T-helper 2 cell treated with Interferon-gamma antibody and Interleukin-4, amounts not matched to agents 5 μg/mL and 100 μg/mL, for 36 hours (primary cell): ENCODE data around the gene FEM1B.

Source experiments
- DNase-seq: peaks from one replicate; pipeline ENCODE4 v3.0.0; 2021; ENCODE audit warnings: low spot score
- H3K27ac Mint-ChIP-seq: one replicate; pipeline ENCODE4 v1.8.0; 2021; ENCODE audit warnings: mild to moderate bottlenecking, mixed read lengths
- H3K27me3 Mint-ChIP-seq: one replicate; pipeline ENCODE4 v1.8.0; 2021; ENCODE audit warnings: low read depth, mixed read lengths
- H3K36me3 Mint-ChIP-seq: one replicate; pipeline ENCODE4 v1.8.0; 2021; ENCODE audit warnings: low read depth, mixed read lengths
- H3K4me1 Mint-ChIP-seq: one replicate; pipeline ENCODE4 v1.8.0; 2021; ENCODE audit warnings: low read depth, mixed read lengths
- H3K4me3 Mint-ChIP-seq: one replicate; pipeline ENCODE4 v1.8.0; 2022; ENCODE audit warnings: mild to moderate bottlenecking, moderate library complexity, mixed read lengths
- H3K9me3 Mint-ChIP-seq: one replicate; pipeline ENCODE4 v1.8.0; 2021; ENCODE audit warnings: mixed read lengths

FEM1B gene

GRCh38 chr15:68268405-68268804 lies 9.1 kb upstream of the FEM1B start:
- H3K36me3 Mint-ChIP-seq = no peaks in the 10 kb centered on the region
- no peak overlapping the region for H3K4me3 Mint-ChIP-seq
- no peak for DNase-seq
- H3K27me3 Mint-ChIP-seq = peaks cover 48% of the 10 kb centered on the region
- H3K27ac Mint-ChIP-seq = no peak overlapping the region
- H3K9me3 Mint-ChIP-seq = no peaks in the 10 kb centered on the region
- no peaks in the 10 kb centered on the region for H3K4me1 Mint-ChIP-seq

DNA sequence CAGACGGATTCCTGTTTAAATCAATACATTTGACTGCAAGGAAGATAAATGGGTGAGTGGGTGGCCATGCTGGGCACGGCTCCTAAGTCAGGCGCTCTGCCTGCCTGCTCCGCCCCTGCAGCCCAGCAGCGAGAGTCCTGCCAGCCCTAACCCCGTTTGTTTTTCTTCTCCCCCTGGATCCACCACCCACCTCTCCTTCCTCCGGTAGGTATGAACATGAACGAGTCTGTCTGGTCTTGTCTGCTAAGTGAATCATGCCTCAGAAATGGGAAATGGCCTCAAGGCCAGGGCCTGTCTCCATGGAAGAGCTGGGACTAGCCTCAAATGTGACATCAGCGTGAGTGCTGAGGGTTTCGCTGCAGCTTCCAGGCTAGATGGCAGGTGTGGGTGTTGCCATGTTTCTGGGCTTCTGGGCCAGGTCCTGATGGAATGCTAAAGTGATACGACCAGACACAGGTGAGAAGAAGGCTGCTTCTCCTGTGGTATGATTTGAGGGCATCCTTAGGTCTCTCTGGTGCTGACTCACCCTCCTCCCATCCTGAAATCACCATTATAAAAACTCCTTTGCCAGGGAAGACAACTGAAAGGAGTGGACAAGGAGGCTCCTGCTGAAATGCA lies 5.6 kb upstream of the FEM1B start:
- peaks cover 26% of the 10 kb centered on the region for H3K27me3 Mint-ChIP-seq
- H3K4me1 Mint-ChIP-seq = peaks cover 8% of the 10 kb centered on the region
- H3K27ac Mint-ChIP-seq = no peak overlapping the region
- no peaks in the 10 kb centered on the region for H3K9me3 Mint-ChIP-seq
- H3K4me3 Mint-ChIP-seq = no peak overlapping the region
- no peak for DNase-seq
- no peaks in the 10 kb centered on the region for H3K36me3 Mint-ChIP-seq

DNA sequence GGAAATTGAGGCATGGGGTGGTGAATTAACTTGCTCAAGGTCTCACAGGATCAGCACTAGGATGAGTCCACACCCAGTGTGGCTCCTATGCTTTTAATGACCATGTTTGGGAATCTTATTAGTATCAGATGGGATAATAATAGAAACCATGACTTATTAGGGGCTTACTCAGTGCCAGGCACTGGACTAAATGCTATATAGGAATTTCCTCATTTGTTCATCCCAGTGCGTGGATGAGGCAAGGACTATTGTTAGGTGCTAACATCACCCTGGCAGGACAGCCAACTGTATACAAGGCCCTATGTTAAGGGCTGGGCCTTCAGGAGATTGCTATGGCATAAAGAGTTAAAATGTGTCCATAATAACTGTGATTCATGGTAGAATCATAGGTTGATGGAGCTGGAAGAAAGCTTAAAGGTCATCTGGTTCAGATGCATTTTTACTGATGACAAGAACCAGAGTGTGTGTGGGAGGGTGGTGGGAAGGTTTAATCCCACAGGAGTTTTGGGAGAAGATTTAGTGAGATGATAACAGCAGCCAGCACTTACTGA lies 4.7 kb upstream of the FEM1B start:
- H3K27me3 Mint-ChIP-seq = peaks cover 18% of the 10 kb centered on the region
- peaks cover 11% of the 10 kb centered on the region for H3K4me1 Mint-ChIP-seq
- H3K4me3 Mint-ChIP-seq = no peak overlapping the region
- no peak overlapping the region for H3K27ac Mint-ChIP-seq
- DNase-seq = no peak
- no peaks in the 10 kb centered on the region for H3K36me3 Mint-ChIP-seq
- H3K9me3 Mint-ChIP-seq = no peaks in the 10 kb centered on the region

DNA sequence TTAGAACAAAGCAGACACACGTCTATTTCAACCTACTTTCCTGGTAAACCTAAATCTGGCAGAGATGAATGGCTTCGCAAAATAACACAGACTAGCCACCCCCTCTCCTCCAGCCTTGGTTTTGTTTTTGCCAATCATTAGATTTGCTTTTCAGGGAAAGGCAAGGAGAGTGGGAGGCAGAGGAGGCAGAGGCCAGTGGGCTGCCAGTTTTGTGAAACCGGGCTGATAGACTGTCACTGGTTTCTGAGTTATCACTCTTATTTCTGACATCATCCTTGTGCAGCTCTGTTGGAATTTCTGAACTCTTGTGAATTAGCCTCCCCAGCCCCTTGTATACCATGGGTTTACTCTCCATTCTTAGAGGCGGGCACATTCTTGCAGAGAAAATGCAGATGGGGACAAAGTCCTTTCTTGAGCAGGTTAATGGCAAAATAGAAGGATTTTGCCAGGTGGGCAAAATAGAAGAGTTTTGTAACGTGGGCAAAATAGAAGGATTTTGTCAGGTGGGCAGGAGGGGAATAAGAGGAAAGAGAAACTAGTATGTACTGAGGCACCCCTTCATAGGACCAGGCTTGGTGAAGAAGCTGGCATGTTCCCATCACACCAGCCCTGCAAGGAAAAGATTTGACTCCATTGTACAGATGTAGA lies 3.2 kb upstream of the FEM1B start:
- Mint-ChIP-seq H3K4me3 (no peak overlapping the region), H3K4me1 (peaks cover 14% of the 10 kb centered on the region), H3K27ac (no peak overlapping the region), H3K9me3 (no peaks in the 10 kb centered on the region), H3K27me3 (peaks cover 7% of the 10 kb centered on the region), H3K36me3 (peaks cover 9% of the 10 kb centered on the region)
- DNase-seq = no peak

GRCh38 chr15:68275165-68275746 lies 2.3 kb upstream of the FEM1B start:
- Mint-ChIP-seq H3K4me3 (no peak overlapping the region), H3K36me3 (peaks cover 17% of the 10 kb centered on the region), H3K27me3 (peaks cover 3% of the 10 kb centered on the region), H3K9me3 (no peaks in the 10 kb centered on the region), H3K4me1 (peaks cover 23% of the 10 kb centered on the region), H3K27ac (no peak overlapping the region)
- no peak for DNase-seq

- H3K4me3 Mint-ChIP-seq = peak overlapping the region; percentile 99
- H3K36me3 Mint-ChIP-seq = peaks cover 20% of the 10 kb centered on the region
- H3K27me3 Mint-ChIP-seq = peaks cover 3% of the 10 kb centered on the region
- peaks cover 32% of the 10 kb centered on the region for H3K4me1 Mint-ChIP-seq
- peak overlapping the region; percentile 95 for H3K27ac Mint-ChIP-seq
- no peaks in the 10 kb centered on the region for H3K9me3 Mint-ChIP-seq
- no peak for DNase-seq
Measured at GRCh38 chr15:68276668-68277067, 877 bp upstream of the FEM1B start.

DNA sequence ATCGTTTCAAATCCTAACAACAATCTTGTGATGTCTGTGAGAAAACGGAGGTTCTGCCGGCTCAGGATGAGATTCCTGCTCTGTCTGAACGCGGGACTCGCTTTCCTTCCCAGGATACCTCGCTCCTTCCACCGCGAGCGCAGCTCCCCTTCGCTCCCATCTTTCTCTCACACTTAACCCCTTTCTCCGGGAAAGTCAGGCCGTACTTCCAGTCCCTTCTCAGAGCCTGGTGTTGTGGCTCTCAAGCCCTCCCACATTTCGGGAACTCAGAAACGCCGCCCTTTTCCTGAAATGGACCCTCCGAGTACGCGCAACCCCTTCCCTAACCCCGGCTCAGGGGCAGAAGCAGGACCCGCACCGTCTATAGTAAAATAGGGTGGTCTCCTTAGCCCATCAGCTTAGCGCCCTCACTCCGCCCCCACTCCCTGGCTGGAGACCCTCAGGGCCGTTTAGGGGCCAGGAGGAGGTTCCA lies 378 bp upstream of the FEM1B start:
- peak overlapping the region; percentile 95 for H3K27ac Mint-ChIP-seq
- DNase-seq = peak; percentile 32
- H3K4me1 Mint-ChIP-seq = peaks cover 36% of the 10 kb centered on the region
- H3K9me3 Mint-ChIP-seq = no peaks in the 10 kb centered on the region
- no peaks in the 10 kb centered on the region for H3K27me3 Mint-ChIP-seq
- peak overlapping the region; percentile 99 for H3K4me3 Mint-ChIP-seq
- peaks cover 24% of the 10 kb centered on the region for H3K36me3 Mint-ChIP-seq

GRCh38 chr15:68278345-68278594 lies 725 bp downstream of the FEM1B start:
- H3K4me3 Mint-ChIP-seq = peak overlapping the region; percentile 99
- H3K36me3 Mint-ChIP-seq = peaks cover 24% of the 10 kb centered on the region
- no peak for DNase-seq
- peak overlapping the region; percentile 97 for H3K27ac Mint-ChIP-seq
- no peaks in the 10 kb centered on the region for H3K27me3 Mint-ChIP-seq
- H3K9me3 Mint-ChIP-seq = no peaks in the 10 kb centered on the region
- H3K4me1 Mint-ChIP-seq = peaks cover 38% of the 10 kb centered on the region

GRCh38 chr15:68278595-68279405 lies 1.3 kb downstream of the FEM1B start:
- H3K4me3 Mint-ChIP-seq = peak overlapping the region; percentile 99
- peak overlapping the region; percentile 97 for H3K27ac Mint-ChIP-seq
- no peaks in the 10 kb centered on the region for H3K27me3 Mint-ChIP-seq
- H3K9me3 Mint-ChIP-seq = no peaks in the 10 kb centered on the region
- peaks cover 24% of the 10 kb centered on the region for H3K36me3 Mint-ChIP-seq
- DNase-seq = no peak
- peaks cover 38% of the 10 kb centered on the region for H3K4me1 Mint-ChIP-seq

DNA sequence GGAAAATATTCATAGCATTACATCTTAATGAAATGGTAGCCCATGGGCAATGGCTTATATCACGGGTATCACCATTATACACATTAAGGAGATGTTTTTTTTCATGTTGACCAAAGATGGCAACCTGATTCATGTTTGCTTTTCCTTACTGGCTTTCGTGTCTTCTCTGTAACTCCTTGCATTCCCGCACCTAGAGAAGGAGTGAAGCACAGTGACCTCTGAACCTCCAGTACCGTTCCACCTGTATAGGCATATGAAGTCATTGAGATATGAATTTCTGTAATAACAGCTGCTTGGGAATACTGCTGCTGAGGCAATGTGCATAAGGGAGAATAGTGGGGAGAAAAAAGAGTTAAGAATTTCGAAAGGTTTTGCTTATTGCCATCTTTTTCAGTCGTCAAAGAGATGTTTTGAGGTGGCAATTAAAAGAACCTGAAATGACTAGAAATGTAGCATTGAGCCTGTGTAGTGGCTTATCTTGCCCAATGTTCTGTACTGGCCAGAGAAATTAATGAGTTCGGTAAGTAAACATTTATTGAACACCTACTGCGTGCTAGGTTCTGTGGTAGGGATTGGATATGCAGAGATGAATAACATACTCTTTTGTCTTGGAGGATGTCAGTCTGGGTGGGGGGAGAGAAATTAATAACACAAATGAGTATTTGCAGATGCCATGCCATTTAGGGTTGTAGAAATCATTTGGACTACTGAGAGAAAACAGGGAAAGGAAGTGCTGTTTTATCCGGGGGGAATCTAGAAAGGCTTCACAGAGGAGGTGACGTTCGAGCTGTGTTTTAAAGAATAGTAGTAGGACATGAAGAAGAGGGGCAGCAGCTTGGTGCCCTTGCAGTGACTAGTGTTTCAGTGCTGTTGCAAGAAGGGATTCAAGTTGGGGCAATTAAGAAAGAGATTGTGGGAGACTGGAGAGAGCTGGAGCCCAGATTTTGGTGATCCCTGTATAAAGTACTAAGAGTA lies 2.5 kb downstream of the FEM1B start:
- peaks cover 39% of the 10 kb centered on the region for H3K4me1 Mint-ChIP-seq
- no peaks in the 10 kb centered on the region for H3K27me3 Mint-ChIP-seq
- H3K36me3 Mint-ChIP-seq = peaks cover 31% of the 10 kb centered on the region
- DNase-seq = no peak
- H3K4me3 Mint-ChIP-seq = peak overlapping the region; percentile 99
- H3K27ac Mint-ChIP-seq = peak overlapping the region; percentile 32
- H3K9me3 Mint-ChIP-seq = no peaks in the 10 kb centered on the region

DNA sequence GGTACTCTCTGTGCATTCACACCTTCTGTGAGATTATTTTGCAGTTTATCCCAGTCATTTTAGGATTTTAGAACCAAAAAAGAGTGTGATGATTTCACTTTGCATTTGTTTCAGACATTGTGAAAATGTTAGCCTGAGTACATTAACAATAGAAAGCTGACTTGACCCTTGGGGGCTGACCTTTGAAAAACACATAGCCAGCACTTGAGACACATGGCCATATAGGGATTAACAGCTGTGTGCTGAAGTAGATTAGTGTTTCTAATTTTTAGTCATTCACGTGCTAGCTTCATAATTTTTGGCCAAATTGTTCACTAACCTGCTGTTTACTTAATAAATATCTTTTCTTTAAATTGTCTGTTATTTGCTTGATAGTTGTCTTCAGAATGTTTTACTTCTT lies 3.5 kb downstream of the FEM1B start:
- peaks cover 42% of the 10 kb centered on the region for H3K4me1 Mint-ChIP-seq
- no peaks in the 10 kb centered on the region for H3K27me3 Mint-ChIP-seq
- DNase-seq = no peak
- peak overlapping the region; percentile 42 for H3K4me3 Mint-ChIP-seq
- H3K9me3 Mint-ChIP-seq = no peaks in the 10 kb centered on the region
- no peak overlapping the region for H3K27ac Mint-ChIP-seq
- H3K36me3 Mint-ChIP-seq = peaks cover 38% of the 10 kb centered on the region

DNA sequence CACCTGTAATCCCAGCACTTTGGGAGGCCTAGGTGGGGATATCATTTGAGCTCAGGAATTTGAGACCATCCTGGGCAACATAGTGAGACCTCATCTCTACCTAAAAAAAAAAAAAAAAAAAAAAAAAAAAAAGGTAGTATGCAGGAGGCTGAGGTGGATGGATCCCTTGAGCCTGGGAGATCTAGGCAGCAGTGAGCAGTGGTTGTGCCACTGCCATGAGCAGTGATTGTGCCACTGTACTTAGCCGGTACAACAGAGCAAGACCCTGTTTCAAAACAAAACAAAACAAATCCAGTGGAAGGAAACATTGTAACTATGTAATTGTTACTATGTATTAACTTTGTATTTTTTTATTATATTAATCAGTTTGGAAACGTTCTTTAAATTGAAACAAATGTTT lies 5.9 kb downstream of the FEM1B start:
- Mint-ChIP-seq H3K27me3 (no peaks in the 10 kb centered on the region), H3K36me3 (peaks cover 50% of the 10 kb centered on the region), H3K4me1 (peaks cover 42% of the 10 kb centered on the region), H3K27ac (no peak overlapping the region), H3K4me3 (no peak overlapping the region), H3K9me3 (no peaks in the 10 kb centered on the region)
- no peak for DNase-seq

DNA sequence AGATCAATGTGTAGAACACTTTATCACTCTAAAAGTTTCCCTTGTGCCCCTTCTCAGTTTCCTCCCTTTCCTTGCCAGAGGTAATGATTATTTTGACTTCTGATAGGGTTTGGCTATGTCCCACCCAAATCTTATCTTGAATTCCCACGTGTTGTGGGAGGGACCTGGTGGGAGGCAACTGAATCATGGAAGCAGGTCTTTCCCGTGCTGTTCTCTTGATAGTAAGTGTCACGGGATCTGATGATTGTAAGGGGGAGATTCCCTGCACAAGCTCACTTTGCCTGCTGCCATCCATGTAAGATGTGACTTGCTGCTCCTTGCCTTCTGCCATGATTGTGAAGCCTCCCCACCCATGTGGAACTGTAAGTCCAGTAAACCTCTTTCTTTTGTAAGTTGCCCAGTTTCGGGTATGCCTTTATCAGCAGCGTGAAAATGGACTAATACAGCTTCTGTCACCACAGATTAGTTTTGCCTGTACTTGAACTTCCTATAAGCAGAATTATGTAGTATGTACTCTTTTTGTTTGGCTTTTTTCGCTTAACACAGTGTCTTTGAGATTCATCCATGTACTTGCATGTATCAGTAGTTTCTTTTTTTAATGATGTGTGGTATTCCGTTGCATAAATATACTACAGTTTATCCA lies 7.2 kb downstream of the FEM1B start:
- DNase-seq = no peak
- Mint-ChIP-seq H3K9me3 (no peaks in the 10 kb centered on the region), H3K4me3 (no peak overlapping the region), H3K27me3 (no peaks in the 10 kb centered on the region), H3K36me3 (peaks cover 42% of the 10 kb centered on the region), H3K27ac (no peak overlapping the region), H3K4me1 (peaks cover 43% of the 10 kb centered on the region)
